HG03097 (cell line): Measurements from ENCODE around the gene TTLL4.

Source experiments
- ATAC-seq: cut with Tn5 transposase; IDR thresholded peaks from one replicate; pipeline ENCODE4 v1.9.1; 2021; ENCODE audit not compliant: unreplicated experiment, low FRiP score

TTLL4 gene

GRCh38 chr2:218781691-218782527 lies 71.3 kb downstream of the TTLL4 start, which contains the start of gene CYP27A1:
Gene CYP27A1 (plus strand): TSS chr2:218782147. CDS start chr2:218782183, 36 bp downstream.
- no peak for ATAC-seq

- ATAC-seq: no peak
Observed at GRCh38 chr2:218782528-218782844, 71.9 kb downstream of the TTLL4 start.

- ATAC-seq: no peak
Observed at GRCh38 chr2:218783688-218784087, 73.1 kb downstream of the TTLL4 start.

GRCh38 chr2:218785103-218785502 lies 74.5 kb downstream of the TTLL4 start:
- no peak for ATAC-seq

GRCh38 chr2:218786133-218786532 lies 75.5 kb downstream of the TTLL4 start:
- ATAC-seq: no peak

GRCh38 chr2:218788529-218789255 lies 78.1 kb downstream of the TTLL4 start:
- no peak for ATAC-seq

- no peak for ATAC-seq
Observed at GRCh38 chr2:218792433-218792832, 81.8 kb downstream of the TTLL4 start.

- no peak for ATAC-seq
Observed at GRCh38 chr2:218796691-218797090, 86.1 kb downstream of the TTLL4 start.

GRCh38 chr2:218798767-218799504 lies 88.3 kb downstream of the TTLL4 start:
- no peak for ATAC-seq

- no peak for ATAC-seq
Observed at GRCh38 chr2:218799990-218800389, 89.4 kb downstream of the TTLL4 start.

GRCh38 chr2:218802386-218802994 lies 91.9 kb downstream of the TTLL4 start:
- no peak for ATAC-seq

- ATAC-seq: no peak
Observed at GRCh38 chr2:218804817-218805216, 94.2 kb downstream of the TTLL4 start.
